Activated CD4-positive, alpha-beta memory T cell treated with anti-CD3 and anti-CD28 coated beads, Interleukin-2, amount 10 ng/mL, durations not matched to agents 7 days and 5 days (primary cell): ENCODE measurements around the gene THUMPD3. TPM values are rescaled to one million over a fixed set of nuclear protein-coding genes. Genes with fewer than 3 reads are reported as not detected.

Source experiments
- total RNA-seq, 2 experiments: library from RNA; stranded (reverse); gene quantifications; one replicate each; pipeline ENCODE4 v1.2.3, GENCODE V29; 2021

The THUMPD3 gene
- total RNA-seq, 2 experiments from 2014 or later: 44.3 to 47.2 TPM

Other genes with a start within 250 kb of the THUMPD3 start
- gene SRGAP3, start 113.4 kb upstream of the THUMPD3 start, total RNA-seq: 1 to 10 TPM; 1.2 to 1.3 TPM
- 100 to 1,000 TPM; 110 to 111 TPM for gene SETD5, start 34.6 kb downstream of the THUMPD3 start, total RNA-seq
- gene LHFPL4, start 190.8 kb downstream of the THUMPD3 start, total RNA-seq: under 1 TPM in 1 of 2 experiments, not detected in 1; 0.05 TPM